ENCODE data around the gene BEGAIN.

BEGAIN gene

GRCh38 chr14:100567877-100568163 is 19.4 kb downstream of the BEGAIN start:
- no peak for DNase-seq (ENCODE audit: low read depth)

- no peak for DNase-seq (ENCODE audit: low read depth)
Measured at GRCh38 chr14:100567009-100567876, 20.0 kb downstream of the BEGAIN start.

- no peak for DNase-seq (ENCODE audit: low read depth)
Measured at GRCh38 chr14:100566586-100566985, 20.6 kb downstream of the BEGAIN start.

GRCh38 chr14:100566119-100566518 is 21.1 kb downstream of the BEGAIN start:
- no peak for DNase-seq (ENCODE audit: low read depth)

GRCh38 chr14:100565650-100566049 is 21.6 kb downstream of the BEGAIN start:
- DNase-seq (ENCODE audit: low read depth) = no peak

- no peak for DNase-seq (ENCODE audit: low read depth)
Measured at GRCh38 chr14:100564512-100564911, 22.7 kb downstream of the BEGAIN start.

- DNase-seq (ENCODE audit: low read depth) = no peak
Measured at GRCh38 chr14:100562751-100563150, 24.5 kb downstream of the BEGAIN start.

- no peak for DNase-seq (ENCODE audit: low read depth)
Measured at GRCh38 chr14:100561005-100561404, 26.2 kb downstream of the BEGAIN start.

GRCh38 chr14:100560471-100560870 is 26.7 kb downstream of the BEGAIN start:
- no peak for DNase-seq (ENCODE audit: low read depth)

GRCh38 chr14:100559455-100559854 is 27.8 kb downstream of the BEGAIN start:
- no peak for DNase-seq (ENCODE audit: low read depth)

- no peak for DNase-seq (ENCODE audit: low read depth)
Measured at GRCh38 chr14:100558966-100559365, 28.3 kb downstream of the BEGAIN start.

- no peak for DNase-seq (ENCODE audit: low read depth)
Measured at GRCh38 chr14:100558226-100558625, 29.0 kb downstream of the BEGAIN start.

GRCh38 chr14:100557658-100558057 is 29.6 kb downstream of the BEGAIN start:
- DNase-seq (ENCODE audit: low read depth) = no peak

- DNase-seq (ENCODE audit: low read depth) = no peak
Measured at GRCh38 chr14:100556936-100557505, 30.2 kb downstream of the BEGAIN start.

- DNase-seq (ENCODE audit: low read depth) = no peak
Measured at GRCh38 chr14:100556140-100556475, 31.1 kb downstream of the BEGAIN start.

- no peak for DNase-seq (ENCODE audit: low read depth)
Measured at GRCh38 chr14:100555436-100556139, 31.6 kb downstream of the BEGAIN start.

GRCh38 chr14:100554696-100555320 is 32.4 kb downstream of the BEGAIN start:
- no peak for DNase-seq (ENCODE audit: low read depth)

GRCh38 chr14:100554082-100554677 is 33.0 kb downstream of the BEGAIN start:
- DNase-seq (ENCODE audit: low read depth) = no peak

- DNase-seq (ENCODE audit: low read depth) = no peak
Measured at GRCh38 chr14:100553471-100553870, 33.7 kb downstream of the BEGAIN start.

- DNase-seq (ENCODE audit: low read depth) = no peak
Measured at GRCh38 chr14:100552524-100553125, 34.6 kb downstream of the BEGAIN start.

GRCh38 chr14:100551056-100551455 is 36.2 kb downstream of the BEGAIN start:
- DNase-seq (ENCODE audit: low read depth) = no peak
